ENCODE data around the gene LGALS3BP. TPM values are rescaled to one million over a fixed set of nuclear protein-coding genes. Genes with fewer than 3 reads are reported as not detected.

Gene LGALS3BP
- total RNA-seq, 4 donors from 2014 or later = 38.5 to 84.1 (median 45.7) TPM

- TF ChIP-seq POLR2A (IDR thresholded peaks at IDR 0.05) = no peak
- peak in 1 of 3 donors; percentile 50 for TF ChIP-seq CTCF (IDR thresholded peaks at IDR 0.05)
- peak in 1 of 2 donors; percentile 87 for DNase-seq (ENCODE audit: low spot score in 2 of 2)
- 73% methylated on average over 45 of the region's 49 CpGs for WGBS, 2 donors
- intact Hi-C loops (cut with DNase I; ENCODE audit: low total_unique reads) = loop anchor here (5.0 kb wide), 1 partner anchor 49 kb away; no protein-coding TSS in a partner anchor
- no peak overlapping the region for H3K4me3 ChIP-seq (ENCODE audit: low read depth, poor library complexity, severe bottlenecking)
Measured at GRCh38 chr17:78993241-78993956, 13.7 kb upstream of the LGALS3BP start.

GRCh38 chr17:78992542-78993212, 13.0 kb upstream of the LGALS3BP start:
- intact Hi-C loops (cut with DNase I; ENCODE audit: low total_unique reads) = loop anchor here (5.0 kb wide), 1 partner anchor 50 kb away; no protein-coding TSS in a partner anchor
- H3K4me3 ChIP-seq (ENCODE audit: low read depth, poor library complexity, severe bottlenecking) = no peak overlapping the region
- TF ChIP-seq POLR2A (IDR thresholded peaks at IDR 0.05) = no peak
- no peak for TF ChIP-seq CTCF (IDR thresholded peaks at IDR 0.05)
- peak in 1 of 2 donors; percentile 62 for DNase-seq (ENCODE audit: low spot score in 2 of 2)
- WGBS, 2 donors = 81 to 88% methylated on average over 12 of the region's 12 CpGs

- TF ChIP-seq POLR2A (IDR thresholded peaks at IDR 0.05) (no peak), CTCF (IDR thresholded peaks at IDR 0.05) (no peak)
- intact Hi-C loops (cut with DNase I; ENCODE audit: low total_unique reads) = loop anchor here (5.0 kb wide), 1 partner anchor 50 kb away; no protein-coding TSS in a partner anchor
- peak in 1 of 2 donors; percentile 69 for DNase-seq (ENCODE audit: low spot score in 2 of 2)
- WGBS, 2 donors = 91 to 92% methylated on average over 21 to 22 of the region's 22 CpGs
- no peak overlapping the region for H3K4me3 ChIP-seq (ENCODE audit: low read depth, poor library complexity, severe bottlenecking)
Measured at GRCh38 chr17:78991906-78992532, 12.3 kb upstream of the LGALS3BP start.

- TF ChIP-seq POLR2A (IDR thresholded peaks at IDR 0.05) (no peak), CTCF (IDR thresholded peaks at IDR 0.05) (no peak)
- WGBS, 2 donors = 93 to 94% methylated on average over 32 to 33 of the region's 33 CpGs
- intact Hi-C loops (cut with DNase I; ENCODE audit: low total_unique reads) = loop anchor here (5.0 kb wide), 1 partner anchor 51 kb away; no protein-coding TSS in a partner anchor
- no peak overlapping the region for H3K4me3 ChIP-seq (ENCODE audit: low read depth, poor library complexity, severe bottlenecking)
- peak in 1 of 2 donors; percentile 83 for DNase-seq (ENCODE audit: low spot score in 2 of 2)
Measured at GRCh38 chr17:78991017-78991738, 11.5 kb upstream of the LGALS3BP start.

- TF ChIP-seq CTCF (IDR thresholded peaks at IDR 0.05) (no peak), POLR2A (IDR thresholded peaks at IDR 0.05) (no peak)
- WGBS, 2 donors = 95 to 96% methylated on average over 27 to 29 of the region's 29 CpGs
- intact Hi-C loops (cut with DNase I; ENCODE audit: low total_unique reads) = loop anchor here (5.0 kb wide), 1 partner anchor 52 kb away; no protein-coding TSS in a partner anchor
- no peak overlapping the region for H3K4me3 ChIP-seq (ENCODE audit: low read depth, poor library complexity, severe bottlenecking)
- DNase-seq (ENCODE audit: low spot score in 2 of 2) = peak in 1 of 2 donors; percentile 82
Measured at GRCh38 chr17:78990349-78991016, 10.8 kb upstream of the LGALS3BP start.
